Measurements from ENCODE around the gene DCK. TPM values are rescaled to one million over a fixed set of nuclear protein-coding genes. Genes with fewer than 3 reads are reported as not detected.

Gene DCK
- total and polyA plus RNA-seq, 2 experiments from 2014 or later: 16.9 to 25.1 TPM

- no peak for ATAC-seq
- Histone ChIP-seq H3K36me3 (ENCODE audit: insufficient read depth) (peaks cover 3% of the 10 kb centered on the region; the same call in 1 of the 2 replicates), H3K9me2 (ENCODE audit: insufficient read depth) (no peaks in the 10 kb centered on the region), H3K79me2 (replicated peaks; ENCODE audit: insufficient read depth) (peaks cover 38% of the 10 kb centered on the region), H3K4me2 (no peak overlapping the region), H3K27me3 (ENCODE audit: insufficient read depth) (no peaks in the 10 kb centered on the region), H3K4me3 (no peak overlapping the region), H3K27ac (ENCODE audit: low read depth) (no peak overlapping the region), H3K4me1 (ENCODE audit: insufficient read depth) (peaks cover 9% of the 10 kb centered on the region), H3F3A (replicated peaks; ENCODE audit: low read depth) (no peaks in the 10 kb centered on the region), H2AFZ (no peak overlapping the region), H4K20me1 (replicated peaks; ENCODE audit: insufficient read depth) (no peaks in the 10 kb centered on the region; the same call in 1 of the 2 replicates)
- Mint-ChIP-seq H3K4me1 (peaks cover 15% of the 10 kb centered on the region), H3K27ac (no peak overlapping the region), H3K4me3 (no peak overlapping the region), H3K9me3 (no peaks in the 10 kb centered on the region), H3K36me3 (ENCODE audit: low read depth) (peaks cover 12% of the 10 kb centered on the region; the same call in 2 of the 3 replicates), H3K27me3 (ENCODE audit: insufficient read depth, low read depth, poor library complexity) (no peaks in the 10 kb centered on the region)
- DNase-seq (ENCODE audit: low spot score): no peak
- TF ChIP-seq EZH2phosphoT487 (IDR thresholded peaks at IDR 0.05; ENCODE audit: unreplicated experiment): no peak
- no peak for TF ChIP-seq NANOG (IDR thresholded peaks at IDR 0.05; ENCODE audit: borderline replicate concordance)
- no peak for TF ChIP-seq ZNF114 (CRISPR knock-in tag; IDR thresholded peaks at IDR 0.05)
Measured at GRCh38 chr4:70958681-70959080, 34.8 kb upstream of the DCK start.

GRCh38 chr4:70969076-70969475, 24.4 kb upstream of the DCK start:
- Histone ChIP-seq H4K20me1 (replicated peaks; ENCODE audit: insufficient read depth) (no peaks in the 10 kb centered on the region), H3K9me2 (ENCODE audit: insufficient read depth) (no peaks in the 10 kb centered on the region), H3K4me2 (no peak overlapping the region), H3K4me3 (no peak overlapping the region), H3K4me1 (ENCODE audit: insufficient read depth) (no peaks in the 10 kb centered on the region), H3K79me2 (replicated peaks; ENCODE audit: insufficient read depth) (no peaks in the 10 kb centered on the region), H3K27ac (ENCODE audit: low read depth) (no peak overlapping the region), H3K27me3 (ENCODE audit: insufficient read depth) (no peaks in the 10 kb centered on the region), H2AFZ (no peak overlapping the region), H3F3A (replicated peaks; ENCODE audit: low read depth) (no peaks in the 10 kb centered on the region), H3K36me3 (ENCODE audit: insufficient read depth) (peaks cover 8% of the 10 kb centered on the region; the same call in 1 of the 2 replicates)
- peaks cover 5% of the 10 kb centered on the region; the same call in 1 of the 3 replicates for H3K36me3 Mint-ChIP-seq (ENCODE audit: low read depth)
- no peak overlapping the region for H3K27ac Mint-ChIP-seq
- H3K27me3 Mint-ChIP-seq (ENCODE audit: insufficient read depth, low read depth, poor library complexity): no peaks in the 10 kb centered on the region
- H3K4me3 Mint-ChIP-seq: no peak overlapping the region
- H3K4me1 Mint-ChIP-seq: no peaks in the 10 kb centered on the region
- DNase-seq (ENCODE audit: low spot score): no peak
- no peak for ATAC-seq
- no peaks in the 10 kb centered on the region for H3K9me3 Mint-ChIP-seq
- TF ChIP-seq ZNF114 (CRISPR knock-in tag; IDR thresholded peaks at IDR 0.05) (no peak), EZH2 (IDR thresholded peaks at IDR 0.05; ENCODE audit: low read depth, unreplicated experiment) (no peak), ZNF331 (CRISPR knock-in tag; IDR thresholded peaks at IDR 0.05; ENCODE audit: low read depth) (no peak), CTCF (conservative IDR thresholded peaks at IDR 0.05; ENCODE audit: low read depth in 2 of 2) (no peak), POLR2AphosphoS5 (IDR thresholded peaks at IDR 0.05; ENCODE audit: low read depth) (no peak), STAT1 (IDR thresholded peaks at IDR 0.05; ENCODE audit: unreplicated experiment) (no peak), JUNB (IDR thresholded peaks at IDR 0.05; ENCODE audit: unreplicated experiment) (no peak), EZH2phosphoT487 (IDR thresholded peaks at IDR 0.05; ENCODE audit: unreplicated experiment) (no peak), REST (IDR thresholded peaks at IDR 0.05; ENCODE audit: unreplicated experiment) (no peak), ETS1 (IDR thresholded peaks at IDR 0.05) (no peak), NANOG (IDR thresholded peaks at IDR 0.05; ENCODE audit: borderline replicate concordance) (no peak)
